Transverse colon (tissue), 4 donors: ENCODE measurements around the gene PLVAP.

ENCODE experiments used
- EP300 ChIP-seq: sonication (generic); formaldehyde crosslinking; IDR thresholded peaks from one replicate; pipeline ENCODE4 v1.6.1; 2017; ENCODE audit warnings: antibody characterized with exemption, low read depth
- POLR2A ChIP-seq: fragments of 450-650 bp; IDR thresholded peaks from one replicate; pipeline ENCODE4 v1.6.1; 2016; ENCODE audit warnings: antibody characterized with exemption, mild to moderate bottlenecking, moderate library complexity
- POLR2AphosphoS5 ChIP-seq, 3 donors: sonication (generic); formaldehyde crosslinking; IDR thresholded peaks; one replicate each; pipeline ENCODE4 v1.6.1; 2016; ENCODE audit warnings: antibody characterized with exemption in 3 of 3
- TF ChIP-seq, protein P1 (sequence below), 5 experiments: fragments of 200-600 bp in 3 of 5; fragments of 450-650 bp in 2 of 5; sonication (generic) in 3 of 5; IDR thresholded peaks; 1 replicate in 2 of 5; 2 replicates in 3 of 5; pipeline ENCODE4 v1.5.1; 2016 to 2017; ENCODE audit warnings: antibody characterized with exemption in 5 of 5, inconsistent platforms in 3 of 5, mild to moderate bottlenecking in 2 of 5, moderate library complexity in 1 of 5

DNA sequence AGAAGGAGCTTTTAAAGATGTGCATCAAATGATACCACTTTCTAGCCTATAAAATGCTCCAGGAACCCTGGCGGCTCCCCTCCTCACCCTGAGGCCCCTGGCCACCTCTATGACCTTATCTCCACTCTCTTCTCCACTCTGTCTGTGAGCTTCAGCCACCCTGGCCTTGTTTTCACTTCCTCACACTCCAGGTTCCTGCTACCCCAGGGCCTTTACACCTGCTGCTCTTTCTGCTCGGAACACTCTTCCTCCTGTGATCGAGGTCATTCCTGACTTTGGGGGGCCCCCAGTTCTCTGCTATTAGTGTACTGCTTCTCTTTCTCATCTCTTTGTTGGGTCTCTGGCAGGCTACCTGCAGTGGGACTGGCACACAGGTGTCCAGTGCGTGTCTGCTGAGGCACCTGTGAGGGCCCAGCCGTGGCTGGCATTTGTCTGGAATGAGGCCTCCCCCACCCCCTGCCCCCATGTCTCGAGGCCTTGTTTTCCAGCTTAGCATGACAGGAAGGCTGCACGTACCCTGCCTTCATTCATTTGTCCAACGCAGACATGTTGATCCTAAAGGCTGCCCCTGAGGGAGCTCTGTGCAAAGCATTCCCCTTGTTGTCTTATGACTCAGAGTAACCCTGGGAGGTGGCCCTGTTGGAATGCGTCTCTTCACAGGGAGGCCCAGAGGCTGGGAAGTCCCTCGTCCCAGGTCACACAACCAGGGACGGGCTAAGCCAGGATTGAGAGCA is 65.5 kb downstream of the PLVAP start:
- TF ChIP-seq, protein P1, sequence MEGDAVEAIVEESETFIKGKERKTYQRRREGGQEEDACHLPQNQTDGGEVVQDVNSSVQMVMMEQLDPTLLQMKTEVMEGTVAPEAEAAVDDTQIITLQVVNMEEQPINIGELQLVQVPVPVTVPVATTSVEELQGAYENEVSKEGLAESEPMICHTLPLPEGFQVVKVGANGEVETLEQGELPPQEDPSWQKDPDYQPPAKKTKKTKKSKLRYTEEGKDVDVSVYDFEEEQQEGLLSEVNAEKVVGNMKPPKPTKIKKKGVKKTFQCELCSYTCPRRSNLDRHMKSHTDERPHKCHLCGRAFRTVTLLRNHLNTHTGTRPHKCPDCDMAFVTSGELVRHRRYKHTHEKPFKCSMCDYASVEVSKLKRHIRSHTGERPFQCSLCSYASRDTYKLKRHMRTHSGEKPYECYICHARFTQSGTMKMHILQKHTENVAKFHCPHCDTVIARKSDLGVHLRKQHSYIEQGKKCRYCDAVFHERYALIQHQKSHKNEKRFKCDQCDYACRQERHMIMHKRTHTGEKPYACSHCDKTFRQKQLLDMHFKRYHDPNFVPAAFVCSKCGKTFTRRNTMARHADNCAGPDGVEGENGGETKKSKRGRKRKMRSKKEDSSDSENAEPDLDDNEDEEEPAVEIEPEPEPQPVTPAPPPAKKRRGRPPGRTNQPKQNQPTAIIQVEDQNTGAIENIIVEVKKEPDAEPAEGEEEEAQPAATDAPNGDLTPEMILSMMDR (IDR thresholded peaks at IDR 0.05), result no peak
- TF ChIP-seq POLR2AphosphoS5 (IDR thresholded peaks at IDR 0.05), result no peak
- no peak for TF ChIP-seq POLR2A
- no peak for TF ChIP-seq EP300
